ENCODE data around the gene RNF123. TPM values are rescaled to one million over a fixed set of nuclear protein-coding genes. Genes with fewer than 3 reads are reported as not detected.

RNF123 gene
- total RNA-seq, 2 experiments from 2014 or later: 20.3 to 21.5 TPM

DNA sequence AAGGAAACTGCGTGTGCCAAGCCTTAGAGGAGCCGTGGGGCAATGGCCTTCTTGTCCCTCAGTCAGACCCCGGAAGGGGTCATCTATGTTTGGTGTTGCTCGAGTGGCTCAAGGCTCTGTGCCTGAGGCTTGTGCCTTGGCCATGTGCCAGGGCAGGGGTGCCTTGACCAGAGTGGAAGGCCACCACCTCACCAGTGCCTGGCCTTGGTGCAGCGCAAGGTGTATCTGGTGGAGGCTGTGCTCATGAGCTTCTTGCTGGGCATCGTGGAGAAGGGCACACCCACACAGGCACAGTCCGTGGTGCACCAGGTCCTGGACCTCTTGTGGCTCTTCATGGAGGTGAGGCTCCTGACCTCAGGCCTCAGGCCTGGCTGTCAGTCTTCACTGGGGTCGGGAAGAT, 10.7 kb downstream of the RNF123 start:
- no peak for DNase-seq
- Mint-ChIP-seq H3K27me3 (ENCODE audit: low read depth) (no peaks in the 10 kb centered on the region), H3K27ac (no peak overlapping the region), H3K4me3 (no peak overlapping the region), H3K4me1 (ENCODE audit: low read depth) (no peaks in the 10 kb centered on the region), H3K36me3 (ENCODE audit: low read depth) (no peaks in the 10 kb centered on the region), H3K9me3 (no peaks in the 10 kb centered on the region)
- CTCF ChIA-PET: interaction anchor here (2.5 kb wide), 1 partner anchor 160 kb away, joined by 13 read pairs; no protein-coding TSS in a partner anchor
- intact Hi-C loops (cut with micrococcal nuclease): loop anchor here (5.0 kb wide), 1 partner anchor 207 kb away; no protein-coding TSS in a partner anchor

DNA sequence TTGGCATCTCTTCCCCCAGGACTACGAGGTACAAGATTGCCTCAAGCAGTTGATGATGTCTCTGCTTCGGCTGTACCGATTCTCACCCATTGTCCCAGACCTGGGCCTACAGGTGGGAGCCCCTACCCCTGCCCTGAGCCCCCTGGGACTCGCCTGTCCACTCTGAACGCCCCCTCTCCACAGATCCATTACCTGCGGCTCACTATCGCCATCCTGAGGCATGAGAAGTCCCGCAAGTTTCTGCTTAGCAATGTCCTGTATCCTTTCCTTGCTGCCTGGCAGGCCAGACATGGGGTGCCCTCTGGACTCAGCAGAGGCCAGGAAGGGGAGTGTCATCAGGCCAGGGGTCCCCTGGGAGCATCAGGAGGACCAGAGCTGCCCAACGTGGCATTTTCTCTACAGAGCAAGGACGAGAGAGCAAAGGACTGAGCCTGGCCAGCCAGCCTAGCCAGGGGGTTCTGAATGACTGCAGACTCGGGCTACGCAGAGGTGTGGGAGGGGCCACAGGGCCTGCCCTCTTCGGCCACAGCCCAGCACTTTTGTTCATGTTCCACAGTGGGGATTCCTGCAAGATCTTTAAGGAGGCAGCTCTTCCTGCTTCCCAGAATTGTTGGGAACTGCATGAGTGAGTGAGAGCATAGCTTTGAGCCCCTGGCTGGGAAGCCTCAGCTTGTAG, 11.2 kb downstream of the RNF123 start:
- no peak overlapping the region for H3K27ac Mint-ChIP-seq
- H3K4me1 Mint-ChIP-seq (ENCODE audit: low read depth): no peaks in the 10 kb centered on the region
- intact Hi-C loops (cut with micrococcal nuclease): loop anchor here (5.0 kb wide), 1 partner anchor 207 kb away; no protein-coding TSS in a partner anchor
- no peaks in the 10 kb centered on the region for H3K36me3 Mint-ChIP-seq (ENCODE audit: low read depth)
- CTCF ChIA-PET: interaction anchor here (0.9 to 2.5 kb wide), 4 partner anchors 12 to 161 kb away, joined by 3 to 13 read pairs (median 6); no protein-coding TSS in a partner anchor
- H3K4me3 Mint-ChIP-seq: no peak overlapping the region
- no peak for DNase-seq
- no peaks in the 10 kb centered on the region for H3K27me3 Mint-ChIP-seq (ENCODE audit: low read depth)
- H3K9me3 Mint-ChIP-seq: no peaks in the 10 kb centered on the region

DNA sequence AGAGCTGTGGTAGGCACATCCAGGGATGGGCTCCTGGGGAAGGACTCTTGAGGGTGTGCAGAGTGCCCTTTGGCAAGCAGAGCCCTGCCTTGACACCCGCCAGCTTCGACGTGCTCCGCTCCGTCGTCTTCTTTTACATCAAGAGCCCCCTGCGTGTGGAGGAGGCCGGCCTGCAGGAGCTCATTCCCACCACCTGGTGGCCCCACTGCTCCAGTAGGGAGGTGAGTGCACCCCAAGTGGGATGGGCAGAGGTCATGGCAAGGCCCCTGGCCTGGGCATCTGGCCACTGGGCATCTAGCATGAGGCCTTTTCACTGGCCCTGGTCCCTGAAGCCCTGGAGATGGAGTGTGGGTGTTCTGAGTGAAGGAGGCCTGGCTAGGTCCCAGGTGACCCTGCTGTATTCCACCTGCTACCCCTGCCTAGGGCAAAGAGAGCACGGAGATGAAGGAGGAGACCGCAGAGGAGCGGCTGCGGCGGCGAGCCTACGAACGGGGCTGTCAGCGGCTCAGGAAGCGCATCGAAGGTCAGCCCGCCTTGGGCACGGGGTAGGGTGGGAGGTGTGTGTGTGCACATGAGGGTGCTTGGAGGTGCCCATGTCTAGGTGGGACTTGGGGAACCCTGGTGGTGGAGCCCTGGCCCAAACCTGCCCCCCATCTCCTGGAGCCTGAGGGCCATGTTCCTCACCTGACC, 12.2 kb downstream of the RNF123 start:
- DNase-seq: peak; percentile 26
- Mint-ChIP-seq H3K36me3 (ENCODE audit: low read depth) (no peaks in the 10 kb centered on the region), H3K4me3 (no peak overlapping the region), H3K27me3 (ENCODE audit: low read depth) (no peaks in the 10 kb centered on the region), H3K9me3 (no peaks in the 10 kb centered on the region), H3K27ac (no peak overlapping the region), H3K4me1 (ENCODE audit: low read depth) (no peaks in the 10 kb centered on the region)
- CTCF ChIA-PET: interaction anchor here (0.9 to 2.5 kb wide), 4 partner anchors 11 to 162 kb away, joined by 3 to 13 read pairs (median 6); no protein-coding TSS in a partner anchor
- intact Hi-C loops (cut with micrococcal nuclease): loop anchor here (5.0 kb wide), 1 partner anchor 206 kb away; no protein-coding TSS in a partner anchor

DNA sequence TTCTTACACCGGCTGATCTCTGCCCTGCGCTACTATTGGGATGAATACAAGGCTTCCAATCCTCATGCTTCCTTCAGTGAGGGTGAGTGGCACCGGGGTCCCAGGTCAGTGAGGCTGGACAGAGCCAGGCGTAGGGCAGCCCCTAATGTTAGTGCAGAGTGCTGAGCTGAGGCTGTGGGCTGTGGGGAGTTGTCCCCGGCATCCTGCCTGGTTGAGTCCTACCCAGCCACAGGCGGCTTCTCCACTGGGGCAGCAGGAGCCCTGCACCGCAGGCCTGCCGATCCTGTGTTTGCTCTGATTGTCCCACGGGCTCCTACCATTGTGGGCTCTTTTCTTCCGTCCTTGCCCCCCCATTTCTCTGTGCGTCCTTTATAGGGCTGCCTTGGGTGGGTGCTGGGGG, 13.3 kb downstream of the RNF123 start:
- H3K27me3 Mint-ChIP-seq (ENCODE audit: low read depth): no peaks in the 10 kb centered on the region
- H3K4me1 Mint-ChIP-seq (ENCODE audit: low read depth): no peaks in the 10 kb centered on the region
- no peak for DNase-seq
- H3K27ac Mint-ChIP-seq: no peak overlapping the region
- H3K4me3 Mint-ChIP-seq: no peak overlapping the region
- no peaks in the 10 kb centered on the region for H3K9me3 Mint-ChIP-seq
- H3K36me3 Mint-ChIP-seq (ENCODE audit: low read depth): no peaks in the 10 kb centered on the region
- CTCF ChIA-PET: interaction anchor here (1.4 to 2.5 kb wide), 2 partner anchors 163 kb away, joined by 3 to 13 read pairs; no protein-coding TSS in a partner anchor
- intact Hi-C loops (cut with micrococcal nuclease): loop anchor here (1.0 to 5.0 kb wide), 3 partner anchors 101 to 205 kb away; partner anchors contain the start of gene INKA1

DNA sequence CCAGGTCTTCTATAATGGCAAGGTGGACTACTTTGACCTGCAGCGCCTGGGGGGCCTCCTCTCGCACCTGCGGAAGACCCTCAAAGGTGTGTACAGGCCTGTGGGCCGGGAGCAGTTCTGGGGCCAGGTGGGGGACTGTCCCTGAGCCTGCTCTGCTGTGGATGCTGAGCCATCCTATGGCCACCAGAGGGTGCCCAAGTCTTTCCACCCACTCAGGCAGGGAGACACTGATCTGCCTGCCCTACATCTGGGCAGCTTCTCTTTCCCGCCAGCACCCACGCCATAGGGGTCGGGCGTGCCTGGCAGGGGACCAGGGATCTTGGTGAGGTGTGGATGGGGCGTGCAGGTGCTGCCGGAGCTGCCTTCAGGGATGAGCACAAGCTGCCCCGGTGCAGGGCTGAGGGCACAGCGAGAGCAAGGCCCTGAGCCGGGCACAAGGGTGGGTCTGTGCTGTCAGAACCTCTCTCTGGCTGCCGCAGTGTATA, 14.1 kb downstream of the RNF123 start:
- H3K9me3 Mint-ChIP-seq: no peaks in the 10 kb centered on the region
- no peaks in the 10 kb centered on the region for H3K4me1 Mint-ChIP-seq (ENCODE audit: low read depth)
- CTCF ChIA-PET: interaction anchor here (0.9 to 1.4 kb wide), 4 partner anchors 41 to 164 kb away, joined by 3 read pairs; no protein-coding TSS in a partner anchor
- intact Hi-C loops (cut with micrococcal nuclease): loop anchor here (1.0 to 5.0 kb wide), 3 partner anchors 100 to 204 kb away; partner anchors contain the start of gene INKA1
- no peaks in the 10 kb centered on the region for H3K27me3 Mint-ChIP-seq (ENCODE audit: low read depth)
- peak; percentile 78 for DNase-seq
- no peaks in the 10 kb centered on the region for H3K36me3 Mint-ChIP-seq (ENCODE audit: low read depth)
- no peak overlapping the region for H3K27ac Mint-ChIP-seq
- H3K4me3 Mint-ChIP-seq: no peak overlapping the region

DNA sequence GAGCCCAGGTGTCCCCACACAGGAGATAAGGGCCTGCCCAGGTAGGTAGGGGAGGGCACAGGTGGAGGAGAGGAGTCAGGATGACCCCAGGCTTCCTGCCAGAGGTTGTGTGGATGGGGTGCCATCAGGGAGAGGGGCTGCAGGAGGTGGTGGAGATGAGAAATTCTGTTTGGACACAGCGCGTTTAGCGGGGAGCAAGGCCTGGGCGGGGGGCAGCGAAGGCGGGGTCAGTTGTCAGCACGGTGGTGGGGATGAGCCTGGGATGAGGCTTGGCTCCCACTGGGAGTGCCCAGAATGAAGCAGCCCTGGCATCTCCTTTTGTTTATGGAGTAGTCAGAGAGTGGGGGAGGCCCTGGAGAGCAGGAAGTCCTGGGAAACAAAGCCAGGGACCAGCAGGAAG, 14.6 kb downstream of the RNF123 start:
- intact Hi-C loops (cut with micrococcal nuclease): loop anchor here (1.0 to 5.0 kb wide), 3 partner anchors 99 to 203 kb away; partner anchors contain the start of gene INKA1
- no peak overlapping the region for H3K4me3 Mint-ChIP-seq
- no peaks in the 10 kb centered on the region for H3K36me3 Mint-ChIP-seq (ENCODE audit: low read depth)
- H3K27me3 Mint-ChIP-seq (ENCODE audit: low read depth): no peaks in the 10 kb centered on the region
- no peak for DNase-seq
- no peak overlapping the region for H3K27ac Mint-ChIP-seq
- H3K4me1 Mint-ChIP-seq (ENCODE audit: low read depth): no peaks in the 10 kb centered on the region
- no peaks in the 10 kb centered on the region for H3K9me3 Mint-ChIP-seq
- CTCF ChIA-PET: interaction anchor here (0.9 to 1.4 kb wide), 4 partner anchors 41 to 164 kb away, joined by 3 read pairs; no protein-coding TSS in a partner anchor

DNA sequence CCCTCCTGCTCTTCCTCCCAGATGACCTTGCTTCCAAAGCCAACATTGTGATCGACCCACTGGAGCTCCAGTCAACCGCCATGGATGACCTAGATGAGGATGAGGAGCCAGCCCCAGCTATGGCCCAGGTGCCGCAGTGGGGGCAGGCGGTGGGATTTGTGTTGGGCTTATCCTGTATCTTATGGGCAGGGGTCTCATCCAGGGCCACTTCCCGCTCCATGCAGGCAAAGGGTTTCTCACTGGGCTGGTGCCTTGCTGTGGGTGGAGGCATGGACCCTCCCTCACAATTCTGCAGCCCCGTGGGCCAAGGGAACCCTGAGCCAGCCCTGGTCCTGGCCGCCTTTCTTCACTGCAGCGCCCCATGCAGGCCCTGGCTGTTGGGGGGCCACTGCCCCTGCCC, 15.3 kb downstream of the RNF123 start:
- CTCF ChIA-PET: interaction anchor here (1.1 kb wide), 1 partner anchor 40 kb away, joined by 3 read pairs; no protein-coding TSS in a partner anchor
- H3K9me3 Mint-ChIP-seq: no peaks in the 10 kb centered on the region
- no peaks in the 10 kb centered on the region for H3K27me3 Mint-ChIP-seq (ENCODE audit: low read depth)
- no peak overlapping the region for H3K27ac Mint-ChIP-seq
- intact Hi-C loops (cut with micrococcal nuclease): loop anchor here (5.0 kb wide), 1 partner anchor 203 kb away; no protein-coding TSS in a partner anchor
- no peak overlapping the region for H3K4me3 Mint-ChIP-seq
- no peaks in the 10 kb centered on the region for H3K4me1 Mint-ChIP-seq (ENCODE audit: low read depth)
- DNase-seq: no peak
- H3K36me3 Mint-ChIP-seq (ENCODE audit: low read depth): no peaks in the 10 kb centered on the region

DNA sequence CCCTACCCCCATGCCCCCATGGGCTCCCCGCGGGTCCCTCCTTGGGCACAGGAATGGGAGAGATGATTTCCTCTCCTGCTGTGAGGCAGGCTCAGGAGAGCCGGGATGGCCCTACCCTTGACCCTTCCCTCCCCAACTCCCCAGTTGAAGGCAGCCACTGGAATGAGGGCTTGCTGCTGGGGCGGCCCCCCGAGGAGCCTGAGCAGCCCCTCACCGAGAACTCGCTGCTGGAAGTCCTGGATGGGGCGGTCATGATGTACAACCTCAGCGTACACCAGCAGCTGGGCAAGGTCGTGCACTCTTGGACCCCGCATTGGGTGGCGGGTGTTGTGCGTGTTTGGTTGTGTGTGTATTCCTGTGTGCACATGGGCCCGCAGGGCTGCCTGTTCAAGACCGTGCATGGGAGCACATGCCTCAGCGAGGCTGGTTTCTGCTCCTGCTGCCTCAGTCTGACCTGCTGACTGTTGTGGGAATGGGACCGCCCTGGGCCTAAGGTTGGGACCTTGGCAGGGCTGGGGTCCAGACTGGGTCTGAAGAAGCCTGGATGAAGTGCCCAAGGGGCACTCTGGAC, 16.1 kb downstream of the RNF123 start:
- CTCF ChIA-PET: no interaction called here
- DNase-seq: no peak
- Mint-ChIP-seq H3K36me3 (ENCODE audit: low read depth) (no peaks in the 10 kb centered on the region), H3K9me3 (no peaks in the 10 kb centered on the region), H3K27ac (no peak overlapping the region), H3K27me3 (ENCODE audit: low read depth) (no peaks in the 10 kb centered on the region), H3K4me1 (ENCODE audit: low read depth) (no peaks in the 10 kb centered on the region), H3K4me3 (no peak overlapping the region)
- intact Hi-C loops (cut with micrococcal nuclease): no loop called here

DNA sequence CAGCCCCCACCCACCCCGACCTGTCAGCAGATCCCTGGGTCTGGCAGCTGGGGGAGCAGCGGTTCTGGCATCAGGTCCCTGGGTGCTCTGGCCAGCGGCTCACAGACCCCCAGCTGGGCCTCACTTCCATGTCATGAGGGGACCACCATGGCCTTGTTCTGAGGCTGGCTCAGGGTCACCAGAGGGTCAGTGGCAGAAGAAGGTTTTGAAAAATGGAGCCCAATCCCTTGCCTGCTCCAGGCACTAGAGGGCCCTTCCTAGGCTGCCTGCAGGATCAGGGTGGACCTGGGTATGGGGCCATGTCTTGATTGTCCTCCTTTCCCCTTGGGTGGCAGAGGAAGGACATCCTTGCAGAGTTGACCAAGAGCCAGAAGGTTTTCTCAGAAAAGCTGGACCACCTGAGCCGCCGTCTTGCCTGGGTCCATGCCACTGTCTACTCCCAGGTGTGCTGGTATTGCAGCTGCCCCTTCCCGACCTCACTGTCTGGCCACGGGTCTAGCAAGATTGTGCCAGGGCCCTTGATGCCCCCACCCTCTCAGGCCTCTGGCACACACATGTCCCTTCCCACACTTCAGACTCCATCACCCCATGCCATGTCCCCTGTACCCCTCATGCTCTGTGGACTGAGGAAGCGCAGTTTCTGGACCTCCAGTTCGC, 17.2 kb downstream of the RNF123 start:
- H3K27me3 Mint-ChIP-seq (ENCODE audit: low read depth): no peaks in the 10 kb centered on the region
- H3K4me3 Mint-ChIP-seq: no peak overlapping the region
- DNase-seq: no peak
- intact Hi-C loops (cut with micrococcal nuclease): no loop called here
- H3K4me1 Mint-ChIP-seq (ENCODE audit: low read depth): no peaks in the 10 kb centered on the region
- no peak overlapping the region for H3K27ac Mint-ChIP-seq
- no peaks in the 10 kb centered on the region for H3K9me3 Mint-ChIP-seq
- CTCF ChIA-PET: interaction anchor here (0.5 to 0.6 kb wide), 2 partner anchors 77 to 139 kb away, joined by 3 to 4 read pairs; no protein-coding TSS in a partner anchor
- H3K36me3 Mint-ChIP-seq (ENCODE audit: low read depth): no peaks in the 10 kb centered on the region

DNA sequence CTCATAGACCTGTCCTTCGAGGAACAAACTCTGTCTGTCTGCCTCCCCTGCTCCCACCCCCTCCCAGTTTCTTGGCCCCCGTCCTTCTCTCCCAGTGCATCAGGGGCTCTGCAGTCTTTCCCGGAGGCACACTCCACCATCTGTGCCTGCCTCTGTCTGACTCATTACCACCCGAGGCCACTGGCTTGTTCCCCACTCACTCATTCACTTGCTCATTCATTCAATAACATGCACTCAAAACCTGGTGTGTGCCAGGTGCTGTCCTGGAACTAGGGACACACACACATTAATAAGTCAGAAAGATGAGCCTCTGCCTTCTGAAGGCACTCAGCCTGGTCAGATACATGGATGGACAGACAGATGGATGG, 17.7 kb downstream of the RNF123 start:
- no peak overlapping the region for H3K27ac Mint-ChIP-seq
- H3K4me1 Mint-ChIP-seq (ENCODE audit: low read depth): no peaks in the 10 kb centered on the region
- no peak overlapping the region for H3K4me3 Mint-ChIP-seq
- intact Hi-C loops (cut with micrococcal nuclease): no loop called here
- H3K9me3 Mint-ChIP-seq: no peaks in the 10 kb centered on the region
- CTCF ChIA-PET: no interaction called here
- no peaks in the 10 kb centered on the region for H3K36me3 Mint-ChIP-seq (ENCODE audit: low read depth)
- no peaks in the 10 kb centered on the region for H3K27me3 Mint-ChIP-seq (ENCODE audit: low read depth)
- DNase-seq: no peak

DNA sequence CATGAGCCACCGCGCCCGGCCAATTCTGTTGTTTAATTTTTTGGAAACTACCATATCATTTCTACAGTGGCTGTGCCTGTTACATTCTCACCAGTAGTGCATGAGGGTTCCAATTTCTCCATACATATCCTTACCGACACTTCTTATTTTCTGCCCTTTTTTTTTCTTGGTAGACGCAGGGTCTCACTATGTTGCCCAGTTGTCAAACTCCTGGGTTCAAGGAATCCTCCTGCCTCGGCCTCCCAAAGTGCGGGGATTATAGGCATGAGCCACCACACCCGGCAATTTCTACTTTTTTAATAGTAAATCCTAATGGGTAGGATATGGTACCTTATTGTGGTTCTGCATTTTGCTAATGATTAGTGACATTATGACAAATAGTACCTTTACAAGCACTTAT, 20.5 kb downstream of the RNF123 start:
- Mint-ChIP-seq H3K27ac (no peak overlapping the region), H3K36me3 (ENCODE audit: low read depth) (no peaks in the 10 kb centered on the region), H3K4me3 (no peak overlapping the region), H3K27me3 (ENCODE audit: low read depth) (no peaks in the 10 kb centered on the region), H3K4me1 (ENCODE audit: low read depth) (no peaks in the 10 kb centered on the region), H3K9me3 (no peaks in the 10 kb centered on the region)
- no peak for DNase-seq
- CTCF ChIA-PET: interaction anchor here (0.8 kb wide), 1 partner anchor 129 kb away, joined by 3 read pairs; no protein-coding TSS in a partner anchor
- intact Hi-C loops (cut with micrococcal nuclease): no loop called here
